K562 (cell line): ENCODE results near the gene OPA1. TPM values are rescaled to one million over a fixed set of nuclear protein-coding genes. Genes with fewer than 3 reads are reported as not detected.

ENCODE experiments used
- ARID2 ChIP-seq: fragments of 450-650 bp; IDR thresholded peaks from 2 replicates; pipeline ENCODE4 v1.6.1; 2017; ENCODE audit warnings: antibody characterized with exemption, mild to moderate bottlenecking
- EP300 ChIP-seq: IDR thresholded peaks from 2 replicates; pipeline ENCODE4 v1.6.1; 2012; ENCODE audit warnings: low read length, improper control_type of control experiment
- ESRRB ChIP-seq: fragments of 250-450 bp; sonication (Bioruptor Pico); IDR thresholded peaks from 2 replicates; pipeline ENCODE4 v1.5.0; 2020; ENCODE audit warnings: mild to moderate bottlenecking, moderate library complexity, borderline replicate concordance
- FOS ChIP-seq: IDR thresholded peaks from 3 replicates; pipeline ENCODE4 v1.6.1; 2011; ENCODE audit not compliant: insufficient read length; ENCODE audit errors: extremely low read depth
- GATA2 ChIP-seq: sonication (generic); formaldehyde crosslinking; IDR thresholded peaks from 2 replicates; pipeline ENCODE4 v1.4.0; 2020; ENCODE audit warnings: mild to moderate bottlenecking, missing genetic modification reagents
- HDAC6 ChIP-seq: IDR thresholded peaks from 2 replicates; pipeline ENCODE4 v1.6.1; 2012; ENCODE audit warnings: low read depth, mild to moderate bottlenecking, control low read depth, inconsistent platforms, low read length, moderate library complexity
- HNRNPL ChIP-seq: fragments of 200-400 bp; formaldehyde crosslinking; IDR thresholded peaks from 2 replicates; pipeline ENCODE4 v1.6.1; 2017; ENCODE audit warnings: low read depth, mild to moderate bottlenecking, low read length
- LEF1 ChIP-seq: fragments of 450-650 bp; IDR thresholded peaks from 2 replicates; pipeline ENCODE4 v1.6.1; 2016; ENCODE audit warnings: mild to moderate bottlenecking
- MCM3 ChIP-seq: fragments of 450-650 bp; IDR thresholded peaks from 2 replicates; pipeline ENCODE4 v1.6.1; 2016
- PCBP2 ChIP-seq: fragments of 200-400 bp; formaldehyde crosslinking; IDR thresholded peaks from 2 replicates; pipeline ENCODE4 v1.6.1; 2018; ENCODE audit warnings: low read length, low read depth, mild to moderate bottlenecking, moderate library complexity; ENCODE audit not compliant: poor library complexity, severe bottlenecking
- PURB ChIP-seq: sonication (generic); formaldehyde crosslinking; IDR thresholded peaks from 2 replicates; pipeline ENCODE4 v1.9.0; 2021; ENCODE audit warnings: low read depth, mild to moderate bottlenecking, missing genetic modification reagents
- RFX1 ChIP-seq: fragments of 450-650 bp; IDR thresholded peaks from 2 replicates; pipeline ENCODE4 v1.6.1; 2016; ENCODE audit warnings: mild to moderate bottlenecking, moderate library complexity
- RUNX1 ChIP-seq: sonication (generic); IDR thresholded peaks from 2 replicates; pipeline ENCODE4 v1.6.1; 2016; ENCODE audit warnings: antibody characterized with exemption, low read depth
- SMAD3 ChIP-seq: fragments of 450-650 bp; formaldehyde crosslinking; conservative IDR thresholded peaks from 2 replicates; pipeline ENCODE4 v1.4.0; 2020; ENCODE audit warnings: mild to moderate bottlenecking
- TEAD2 ChIP-seq: fragments of 450-650 bp; IDR thresholded peaks from 2 replicates; pipeline ENCODE4 v1.6.1; 2016; ENCODE audit warnings: missing genetic modification characterization, control low read depth, missing compliant biosample characterization
- U2AF2 ChIP-seq: fragments of 200-400 bp; formaldehyde crosslinking; optimal IDR thresholded peaks from 2 replicates; pipeline ENCODE3; 2017; ENCODE audit warnings: low read depth, mild to moderate bottlenecking, low read length
- ZBTB33 ChIP-seq: sonication (generic); formaldehyde crosslinking; IDR thresholded peaks from 2 replicates; pipeline ENCODE4 v1.8.1; 2023; ENCODE audit warnings: mild to moderate bottlenecking, missing genetic modification reagents
- ZBTB7A ChIP-seq: IDR thresholded peaks from 2 replicates; pipeline ENCODE4 v1.6.1; 2011; ENCODE audit warnings: low read depth, mild to moderate bottlenecking, low read length, moderate library complexity, borderline replicate concordance; ENCODE audit not compliant: control insufficient read depth
- ZC3H4 ChIP-seq: sonication (generic); formaldehyde crosslinking; IDR thresholded peaks from 2 replicates; pipeline ENCODE4 v1.9.0; 2021; ENCODE audit warnings: missing genetic modification reagents, borderline replicate concordance
- ZNF134 ChIP-seq: fragments of 250-450 bp; sonication (Bioruptor Pico); conservative IDR thresholded peaks from 2 replicates; pipeline ENCODE4 v1.4.0; 2020
- ZNF174 ChIP-seq: fragments of 250-450 bp; sonication (Bioruptor Pico); IDR thresholded peaks from 2 replicates; pipeline ENCODE4 v1.4.0; 2020; ENCODE audit warnings: mild to moderate bottlenecking
- ZNF184 ChIP-seq: sonication (generic); formaldehyde crosslinking; IDR thresholded peaks from 2 replicates; pipeline ENCODE4 v1.5.0; 2020; ENCODE audit warnings: missing genetic modification reagents
- ZNF24 ChIP-seq: fragments of 450-650 bp; IDR thresholded peaks from 2 replicates; pipeline ENCODE4 v1.6.1; 2016
- ZNF561 ChIP-seq: fragments of 450-650 bp; formaldehyde crosslinking; conservative IDR thresholded peaks from 2 replicates; pipeline ENCODE4 v1.4.0; 2020; ENCODE audit warnings: mild to moderate bottlenecking, moderate library complexity
- ZNF592 ChIP-seq: fragments of 450-650 bp; IDR thresholded peaks from 2 replicates; pipeline ENCODE4 v1.6.1; 2017; ENCODE audit warnings: antibody characterized with exemption, mild to moderate bottlenecking
- polyA plus RNA-seq, 8 experiments: library from polyadenylated mRNA; depleted of rRNA in 4 of 8; stranded (reverse) in 5 of 8; unstranded in 3 of 8; fragments of >200 nt; fragmentation: Nextera tagmentation in 2 of 8; fragmentation: Illumina TruSeq in 1 of 8; extraction: Ambion mirVana in 2 of 8; extraction: Trizol in 1 of 8; gene quantifications; 2 replicates each; pipeline versions ENCODE4 v1.2.1 to v1.2.3, GENCODE V29; 2011 to 2014; ENCODE audit warnings: inconsistent platforms in 1 of 8, missing spikeins in 1 of 8
- total RNA-seq, 7 experiments: library from RNA; depleted of rRNA in 6 of 7; stranded (reverse); fragments of >200 nt in 6 of 7; fragmentation: Illumina TruSeq in 2 of 7; extraction: Trizol in 2 of 7; gene quantifications; 2 replicates each; pipeline versions ENCODE4 v1.2.1 to v1.2.3, GENCODE V29; 2011 to 2021; ENCODE audit warnings: low replicate concordance in 1 of 7

OPA1 gene
- total and polyA plus RNA-seq, 9 of the 15 experiments (the other 6 are each of a cell fraction or from before 2014, with no cell fraction given) = 19.7 to 127 (median 94.7) TPM

- TF ChIP-seq EP300 (no peak), U2AF2 (no peak), GATA2 (CRISPR knock-in tag) (no peak), FOS (peak; percentile 40), MCM3 (no peak), ZBTB33 (CRISPR knock-in tag) (no peak), RFX1 (no peak), HDAC6 (no peak), ZNF174 (CRISPR knock-in tag) (no peak), TEAD2 (tag) (peak; percentile 77), ZNF561 (CRISPR knock-in tag) (no peak), ESRRB (CRISPR knock-in tag) (no peak), SMAD3 (CRISPR knock-in tag) (peak; percentile 86), PCBP2 (no peak), ZNF24 (no peak), ZNF592 (peak; percentile 99), ZNF134 (CRISPR knock-in tag) (0 out of 2 replicates have a peak, but pooled peaks have one; percentile 37), HNRNPL (no peak), ZBTB7A (no peak), ARID2 (no peak), PURB (CRISPR knock-in tag) (no peak), ZC3H4 (no peak), RUNX1 (no peak), ZNF184 (no peak), LEF1 (peak; percentile 13; the same call in 1 of the 2 replicates)
Measured at GRCh38 chr3:193590088-193590856, 2.7 kb upstream of the OPA1 start (continued).
